ENCODE measurements around the gene EXOC5. TPM values are rescaled to one million over a fixed set of nuclear protein-coding genes. Genes with fewer than 3 reads are reported as not detected.
"Not testable (repeated sequence)": the region's sequence is repeated elsewhere in the genome, so short reads cannot be mapped to it uniquely, and the experiment has no call there.

Gene EXOC5
- total and polyA plus RNA-seq, 2 experiments from 2014 or later = 71.5 to 79.8 TPM

DNA sequence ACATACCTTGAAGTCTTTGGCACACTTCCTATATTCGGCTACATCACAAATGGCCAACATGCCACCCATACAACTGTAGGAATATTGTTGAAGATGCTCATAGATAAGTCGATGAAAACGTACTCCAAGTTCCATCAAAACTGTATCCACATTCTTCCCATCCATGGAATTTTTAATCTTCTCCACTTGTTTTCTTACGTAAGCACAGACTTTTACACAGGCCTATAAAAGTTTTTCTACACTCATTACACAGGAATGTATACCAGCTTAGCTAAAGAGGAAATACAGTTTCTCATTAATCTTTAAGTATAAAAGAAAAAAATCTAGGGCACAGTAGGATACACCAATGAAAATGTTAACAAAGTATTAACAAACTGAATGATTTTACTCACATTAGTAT lies 59.1 kb downstream of the EXOC5 start:
- Histone ChIP-seq H3F3A (ENCODE audit: insufficient read depth) (0 out of 2 replicates have a peak, but pooled peaks cover 14% of the 10 kb centered on the region), H3K27ac (peak overlapping the region; percentile 20; the same call in 1 of the 2 replicates), H3K9ac (no peak overlapping the region), H3K4me1 (ENCODE audit: insufficient read depth) (peaks cover 10% of the 10 kb centered on the region; the same call in 1 of the 2 replicates), H3K4me2 (ENCODE audit: unreplicated experiment) (no peak overlapping the region), H3K27me3 (replicated peaks; ENCODE audit: insufficient read depth) (no peaks in the 10 kb centered on the region), H3K79me2 (ENCODE audit: insufficient read depth) (no peaks in the 10 kb centered on the region), H3K9me3 (ENCODE audit: low read depth) (no peaks in the 10 kb centered on the region), H2AFZ (no peak overlapping the region), H4K20me1 (ENCODE audit: insufficient read depth) (no peaks in the 10 kb centered on the region), H3K36me3 (ENCODE audit: low read depth) (peaks cover 16% of the 10 kb centered on the region), H3K4me3 (no peak overlapping the region), H3K9me2 (ENCODE audit: insufficient read depth) (no peaks in the 10 kb centered on the region)
- in situ Hi-C loops (cut with MboI) = no loop called here
- no peak for TF ChIP-seq EZH2phosphoT487 (IDR thresholded peaks at IDR 0.05; ENCODE audit: insufficient read depth, low read depth)
- TF ChIP-seq EZH2 (IDR thresholded peaks at IDR 0.05; ENCODE audit: insufficient read depth, poor library complexity, severe bottlenecking) = no peak
- DNase-seq = peak; percentile 53
- WGBS, 2 experiments (ENCODE audit: low coverage in 1 of 2, low lambda C conversion rate in 2 of 2, missing lambda C conversion rate in 2 of 2) = 86 to 88% methylated on average over 4 of the region's 4 CpGs

DNA sequence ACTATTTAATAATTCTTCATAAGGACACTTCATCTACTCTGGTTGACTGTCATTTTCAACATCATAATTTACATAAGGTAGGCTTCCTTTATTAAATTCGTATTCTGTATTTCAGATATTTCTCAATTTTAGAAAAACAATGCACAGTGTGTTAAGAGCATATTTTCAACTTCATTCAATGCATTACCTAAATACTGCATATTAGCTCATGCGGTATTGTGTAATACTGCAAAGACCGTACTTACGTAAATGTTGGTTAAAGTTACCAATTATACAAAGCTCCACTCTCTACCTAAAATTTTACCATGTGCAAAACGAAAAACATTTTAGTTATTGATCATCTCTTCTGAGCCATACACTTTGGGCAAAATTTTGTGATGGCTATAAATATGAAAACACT lies 62.8 kb downstream of the EXOC5 start:
- Histone ChIP-seq H3F3A (ENCODE audit: insufficient read depth) (peaks cover 22% of the 10 kb centered on the region; the same call in 1 of the 2 replicates), H3K9ac (no peak overlapping the region), H3K79me2 (ENCODE audit: insufficient read depth) (no peaks in the 10 kb centered on the region), H3K4me3 (no peak overlapping the region), H3K4me1 (ENCODE audit: insufficient read depth) (peaks cover 10% of the 10 kb centered on the region; the same call in 1 of the 2 replicates), H2AFZ (no peak overlapping the region), H4K20me1 (ENCODE audit: insufficient read depth) (no peaks in the 10 kb centered on the region), H3K4me2 (ENCODE audit: unreplicated experiment) (no peak overlapping the region), H3K27me3 (replicated peaks; ENCODE audit: insufficient read depth) (no peaks in the 10 kb centered on the region), H3K9me3 (ENCODE audit: low read depth) (no peaks in the 10 kb centered on the region), H3K9me2 (ENCODE audit: insufficient read depth) (no peaks in the 10 kb centered on the region), H3K27ac (no peak overlapping the region), H3K36me3 (ENCODE audit: low read depth) (peaks cover 16% of the 10 kb centered on the region)
- WGBS, 2 experiments (ENCODE audit: low coverage in 1 of 2, low lambda C conversion rate in 2 of 2, missing lambda C conversion rate in 2 of 2) = 94 to 95% methylated on average over 5 of the region's 5 CpGs
- no peak for DNase-seq
- TF ChIP-seq EZH2 (IDR thresholded peaks at IDR 0.05; ENCODE audit: insufficient read depth, poor library complexity, severe bottlenecking) (no peak), EZH2phosphoT487 (IDR thresholded peaks at IDR 0.05; ENCODE audit: insufficient read depth, low read depth) (no peak)
- in situ Hi-C loops (cut with MboI) = no loop called here

- H3K9ac ChIP-seq; H3K79me2 ChIP-seq (ENCODE audit: insufficient read depth); H3K9me3 ChIP-seq (ENCODE audit: low read depth); H4K20me1 ChIP-seq (ENCODE audit: insufficient read depth); H3K4me2 ChIP-seq (ENCODE audit: unreplicated experiment); in situ Hi-C loops (cut with MboI); H3K4me1 ChIP-seq (ENCODE audit: insufficient read depth); DNase-seq; H3K27ac ChIP-seq; H3K36me3 ChIP-seq (ENCODE audit: low read depth); H3K9me2 ChIP-seq (ENCODE audit: insufficient read depth); H2AFZ ChIP-seq; H3K4me3 ChIP-seq; H3K27me3 ChIP-seq (replicated peaks; ENCODE audit: insufficient read depth): not testable (repeated sequence)
- H3F3A ChIP-seq (ENCODE audit: insufficient read depth) = peaks cover 12% of the 10 kb centered on the region; the same call in 1 of the 2 replicates
Measured at GRCh38 chr14:57202672-57203071, 66.0 kb downstream of the EXOC5 start.

DNA sequence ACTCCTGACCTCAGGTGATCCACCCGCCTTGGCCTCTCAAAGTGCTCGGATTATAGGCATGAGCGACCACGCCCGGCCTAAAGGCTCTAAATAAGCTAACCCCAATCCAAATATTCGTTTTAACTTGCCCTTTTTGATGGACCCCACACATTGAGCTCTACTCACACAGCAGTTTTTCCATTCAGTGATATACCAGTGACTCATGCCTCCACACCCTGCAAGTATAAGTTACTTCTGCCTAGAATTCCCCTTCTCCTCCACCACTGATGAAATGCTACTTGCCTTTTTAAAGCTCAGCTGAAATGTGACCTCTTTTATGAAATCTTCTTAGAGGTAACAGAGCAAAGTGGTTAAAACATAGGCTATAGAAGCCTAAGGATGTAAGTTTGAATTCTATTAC lies 68.8 kb downstream of the EXOC5 start:
- 93 to 96% methylated on average over 6 of the region's 6 CpGs for WGBS, 2 experiments (ENCODE audit: low coverage in 1 of 2, low lambda C conversion rate in 2 of 2, missing lambda C conversion rate in 2 of 2)
- H2AFZ ChIP-seq = no peak overlapping the region
- DNase-seq = peak; percentile 67
- peaks cover 5% of the 10 kb centered on the region; the same call in 1 of the 2 replicates for H3K4me1 ChIP-seq (ENCODE audit: insufficient read depth)
- no peak overlapping the region for H3K4me3 ChIP-seq
- H3K9ac ChIP-seq = no peak overlapping the region
- H3K4me2 ChIP-seq (ENCODE audit: unreplicated experiment) = no peak overlapping the region
- in situ Hi-C loops (cut with MboI) = no loop called here
- no peaks in the 10 kb centered on the region; the same call in 1 of the 2 replicates for H3K9me2 ChIP-seq (ENCODE audit: insufficient read depth)
- no peaks in the 10 kb centered on the region for H4K20me1 ChIP-seq (ENCODE audit: insufficient read depth)
- TF ChIP-seq EZH2 (IDR thresholded peaks at IDR 0.05; ENCODE audit: insufficient read depth, poor library complexity, severe bottlenecking) (no peak), EZH2phosphoT487 (IDR thresholded peaks at IDR 0.05; ENCODE audit: insufficient read depth, low read depth) (no peak)
- no peak overlapping the region for H3K27ac ChIP-seq
- peaks cover 8% of the 10 kb centered on the region; the same call in 1 of the 2 replicates for H3F3A ChIP-seq (ENCODE audit: insufficient read depth)
- no peaks in the 10 kb centered on the region for H3K79me2 ChIP-seq (ENCODE audit: insufficient read depth)
- H3K36me3 ChIP-seq (ENCODE audit: low read depth) = no peaks in the 10 kb centered on the region
- no peaks in the 10 kb centered on the region for H3K27me3 ChIP-seq (replicated peaks; ENCODE audit: insufficient read depth)
- H3K9me3 ChIP-seq (ENCODE audit: low read depth) = no peaks in the 10 kb centered on the region

DNA sequence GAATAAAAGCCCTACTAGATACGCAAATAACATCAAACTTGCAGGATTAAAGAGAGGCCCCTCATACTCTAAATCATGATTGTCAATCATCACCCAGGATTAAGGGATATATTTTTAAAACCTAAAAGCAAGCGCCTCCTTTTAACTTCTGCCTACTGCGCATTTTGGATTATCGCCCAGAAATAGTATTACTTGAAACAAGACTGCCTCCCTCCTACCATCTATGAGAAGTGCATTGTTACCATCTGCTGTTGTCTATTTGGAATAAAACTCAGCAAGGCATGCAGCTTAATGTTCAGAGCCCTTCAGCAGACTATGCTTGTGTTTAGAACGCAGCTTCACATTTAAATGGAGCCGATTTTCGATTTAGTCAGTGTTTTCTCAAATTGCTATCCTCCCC lies 79.6 kb downstream of the EXOC5 start:
- H3K36me3 ChIP-seq (ENCODE audit: low read depth) = no peaks in the 10 kb centered on the region
- no peaks in the 10 kb centered on the region for H3K4me1 ChIP-seq (ENCODE audit: insufficient read depth)
- H3K9me3 ChIP-seq (ENCODE audit: low read depth) = no peaks in the 10 kb centered on the region
- H2AFZ ChIP-seq = no peak overlapping the region
- H3F3A ChIP-seq (ENCODE audit: insufficient read depth) = no peaks in the 10 kb centered on the region
- DNase-seq = peak; percentile 45
- no peaks in the 10 kb centered on the region for H4K20me1 ChIP-seq (ENCODE audit: insufficient read depth)
- peaks cover 29% of the 10 kb centered on the region for H3K27me3 ChIP-seq (replicated peaks; ENCODE audit: insufficient read depth)
- no peak overlapping the region for H3K9ac ChIP-seq
- H3K4me2 ChIP-seq (ENCODE audit: unreplicated experiment) = no peak overlapping the region
- no peak overlapping the region for H3K4me3 ChIP-seq
- H3K79me2 ChIP-seq (ENCODE audit: insufficient read depth) = no peaks in the 10 kb centered on the region
- in situ Hi-C loops (cut with MboI) = no loop called here
- WGBS, 2 experiments (ENCODE audit: low coverage in 1 of 2, low lambda C conversion rate in 2 of 2, missing lambda C conversion rate in 2 of 2) = 48 to 54% methylated on average over 7 of the region's 7 CpGs
- H3K9me2 ChIP-seq (ENCODE audit: insufficient read depth) = no peaks in the 10 kb centered on the region
- TF ChIP-seq EZH2 (IDR thresholded peaks at IDR 0.05; ENCODE audit: insufficient read depth, poor library complexity, severe bottlenecking) (no peak), EZH2phosphoT487 (IDR thresholded peaks at IDR 0.05; ENCODE audit: insufficient read depth, low read depth) (no peak)
- H3K27ac ChIP-seq = no peak overlapping the region
